22Rv1 (cell line): Measurements from ENCODE around the gene TTK.

Source experiments
- CTCF ChIP-seq: fragments of 450-650 bp; IDR thresholded peaks from 2 replicates; pipeline ENCODE4 v1.5.1; 2017; ENCODE audit warnings: mild to moderate bottlenecking
- ZFX ChIP-seq: fragments of 450-650 bp; IDR thresholded peaks from 2 replicates; pipeline ENCODE4 v1.6.1; 2017; ENCODE audit warnings: antibody characterized with exemption, borderline replicate concordance

DNA sequence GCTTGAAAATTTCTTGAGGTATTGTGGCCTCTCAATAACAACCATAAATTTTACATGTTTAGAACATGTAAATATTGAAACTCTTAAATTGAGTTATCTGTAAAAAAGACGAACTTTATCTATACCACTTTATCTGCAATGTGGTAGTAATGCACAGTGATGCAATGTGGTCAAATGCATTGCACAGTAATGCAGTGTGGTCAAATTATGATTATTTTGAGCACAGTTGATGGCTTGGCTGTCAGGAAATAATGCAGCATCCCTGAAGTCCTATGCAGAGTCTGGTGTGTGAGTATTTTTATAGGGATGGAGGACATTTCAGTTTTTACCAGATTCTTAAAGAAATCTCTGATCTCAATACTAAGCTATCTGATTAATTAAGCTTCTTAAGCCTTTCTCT is 5.1 kb downstream of the TTK start:
- no peak for TF ChIP-seq CTCF
- TF ChIP-seq ZFX, result no peak
